Activated CD4-positive, alpha-beta T cell treated with anti-CD3 and anti-CD28 coated beads for 24 hours (primary cell): ENCODE measurements around the gene LRRC46.
A peak's percentile ranks its signal among the peaks of the same experiment; 100 is the strongest.

Experiments
- DNase-seq, 2 donors: peaks; one replicate each; pipeline ENCODE4 v3.0.0-alpha.2; 2020; ENCODE audit warnings: low read depth in 2 of 2

The LRRC46 gene

GRCh38 chr17:47831934-47832327 lies 461 bp downstream of the LRRC46 start:
- DNase-seq = no peak

- DNase-seq = no peak
Measured at GRCh38 chr17:47834756-47835155, 3.3 kb downstream of the LRRC46 start.

- no peak for DNase-seq
Measured at GRCh38 chr17:47836601-47837000, 5.1 kb downstream of the LRRC46 start.

GRCh38 chr17:47837401-47838039 lies 6.0 kb downstream of the LRRC46 start:
- DNase-seq = no peak

GRCh38 chr17:47838636-47839035 lies 7.2 kb downstream of the LRRC46 start:
- DNase-seq = no peak

GRCh38 chr17:47839071-47839470 lies 7.6 kb downstream of the LRRC46 start:
- no peak for DNase-seq

GRCh38 chr17:47840001-47840741 lies 8.7 kb downstream of the LRRC46 start:
- DNase-seq = no peak

GRCh38 chr17:47840742-47841487 lies 9.4 kb downstream of the LRRC46 start, which contains the start of gene SCRN2:
Gene SCRN2 (minus strand): TSS chr17:47841273. CDS start chr17:47840843, 430 bp downstream.
- DNase-seq = peak; percentile 78 to 88

- no peak for DNase-seq
Measured at GRCh38 chr17:47841488-47842291, 10.2 kb downstream of the LRRC46 start.

GRCh38 chr17:47843391-47843730 lies 11.9 kb downstream of the LRRC46 start:
- DNase-seq = no peak

- DNase-seq = no peak
Measured at GRCh38 chr17:47844227-47844626, 12.8 kb downstream of the LRRC46 start.

- DNase-seq = no peak
Measured at GRCh38 chr17:47844814-47845715, 13.6 kb downstream of the LRRC46 start.

- no peak for DNase-seq
Measured at GRCh38 chr17:47845716-47846075, 14.2 kb downstream of the LRRC46 start.

- DNase-seq = no peak
Measured at GRCh38 chr17:47846716-47847340, 15.4 kb downstream of the LRRC46 start.

- no peak for DNase-seq
Measured at GRCh38 chr17:47847341-47848197, 16.1 kb downstream of the LRRC46 start.

GRCh38 chr17:47848198-47848513 lies 16.7 kb downstream of the LRRC46 start:
- DNase-seq = no peak

- no peak for DNase-seq
Measured at GRCh38 chr17:47850373-47850691, 18.9 kb downstream of the LRRC46 start.

GRCh38 chr17:47850692-47851573 lies 19.5 kb downstream of the LRRC46 start, which contains the start of gene SP6:
Gene SP6 (minus strand): TSS chr17:47851163. CDS start chr17:47848429, 2,734 bp downstream.
- peak; percentile 49 to 69 for DNase-seq

- no peak for DNase-seq
Measured at GRCh38 chr17:47851764-47852112, 20.3 kb downstream of the LRRC46 start.
